Measurements from ENCODE around the gene MTG2. TPM values are rescaled to one million over a fixed set of nuclear protein-coding genes. Genes with fewer than 3 reads are reported as not detected.

MTG2 gene
- polyA plus RNA-seq, 1 donor from 2014 or later, result 36.1 TPM

GRCh38 chr20:62246872-62247652, 64.2 kb downstream of the MTG2 start:
- no peaks in the 10 kb centered on the region for H3F3A ChIP-seq (ENCODE audit: insufficient read depth, low read length, poor library complexity, severe bottlenecking)
- H3K79me2 ChIP-seq (replicated peaks; ENCODE audit: insufficient read depth, low read length), result peaks cover 50% of the 10 kb centered on the region
- H2AFZ ChIP-seq (ENCODE audit: low read depth, low read length), result no peak overlapping the region
- no peaks in the 10 kb centered on the region for H4K20me1 ChIP-seq (ENCODE audit: insufficient read depth)
- TF ChIP-seq SMC3 (conservative IDR thresholded peaks at IDR 0.05; ENCODE audit: poor library complexity), result no peak
- no peak for TF ChIP-seq MXI1 (conservative IDR thresholded peaks at IDR 0.05; ENCODE audit: poor library complexity, severe bottlenecking)
- TF ChIP-seq RAD21 (conservative IDR thresholded peaks at IDR 0.05), result no peak
- TF ChIP-seq CTCF (IDR thresholded peaks at IDR 0.05; ENCODE audit: poor library complexity, severe bottlenecking), result no peak
- TF ChIP-seq TAF1 (IDR thresholded peaks at IDR 0.05; ENCODE audit: low read depth), result no peak
- no peak for TF ChIP-seq EP300 (conservative IDR thresholded peaks at IDR 0.05; ENCODE audit: poor library complexity, severe bottlenecking)
- TF ChIP-seq REST (IDR thresholded peaks at IDR 0.05; ENCODE audit: borderline replicate concordance), result no peak
- TF ChIP-seq POLR2AphosphoS5 (IDR thresholded peaks at IDR 0.05), result no peak
- TF ChIP-seq EZH2 (IDR thresholded peaks at IDR 0.05; ENCODE audit: borderline replicate concordance, insufficient read depth, low read length, poor library complexity, severe bottlenecking), result no peak
- H3K36me3 ChIP-seq (ENCODE audit: insufficient read depth, low read length), result no peaks in the 10 kb centered on the region
- no peak overlapping the region for H3K4me2 ChIP-seq (ENCODE audit: low read length)
- H3K9me2 ChIP-seq (ENCODE audit: insufficient read depth, low read length), result no peaks in the 10 kb centered on the region
- H3K9ac ChIP-seq (ENCODE audit: low read length), result no peak overlapping the region
- no peaks in the 10 kb centered on the region for H3K27me3 ChIP-seq (ENCODE audit: insufficient read depth, low read depth, low read length)
- no peaks in the 10 kb centered on the region for H3K9me3 ChIP-seq (ENCODE audit: low read length)
- H3K4me3 ChIP-seq (ENCODE audit: low read length), result no peak overlapping the region
- no peak overlapping the region for H3K27ac ChIP-seq (ENCODE audit: low read length)

GRCh38 chr20:62248890-62249560, 66.2 kb downstream of the MTG2 start:
- no peak overlapping the region for H3K4me3 ChIP-seq (ENCODE audit: low read length)
- TF ChIP-seq TAF1 (IDR thresholded peaks at IDR 0.05; ENCODE audit: low read depth), result no peak
- TF ChIP-seq CTCF (IDR thresholded peaks at IDR 0.05; ENCODE audit: poor library complexity, severe bottlenecking), result no peak
- TF ChIP-seq REST (IDR thresholded peaks at IDR 0.05; ENCODE audit: borderline replicate concordance), result no peak
- no peak for TF ChIP-seq MXI1 (conservative IDR thresholded peaks at IDR 0.05; ENCODE audit: poor library complexity, severe bottlenecking)
- TF ChIP-seq POLR2AphosphoS5 (IDR thresholded peaks at IDR 0.05), result no peak
- TF ChIP-seq SMC3 (conservative IDR thresholded peaks at IDR 0.05; ENCODE audit: poor library complexity), result no peak
- no peak for TF ChIP-seq EZH2 (IDR thresholded peaks at IDR 0.05; ENCODE audit: borderline replicate concordance, insufficient read depth, low read length, poor library complexity, severe bottlenecking)
- no peak for TF ChIP-seq RAD21 (conservative IDR thresholded peaks at IDR 0.05)
- no peak for TF ChIP-seq EP300 (conservative IDR thresholded peaks at IDR 0.05; ENCODE audit: poor library complexity, severe bottlenecking)
- no peak overlapping the region for H3K9ac ChIP-seq (ENCODE audit: low read length)
- H3K79me2 ChIP-seq (replicated peaks; ENCODE audit: insufficient read depth, low read length), result peaks cover 36% of the 10 kb centered on the region
- no peaks in the 10 kb centered on the region for H3K9me2 ChIP-seq (ENCODE audit: insufficient read depth, low read length)
- H3K4me2 ChIP-seq (ENCODE audit: low read length), result no peak overlapping the region
- H3K9me3 ChIP-seq (ENCODE audit: low read length), result no peaks in the 10 kb centered on the region
- no peak overlapping the region for H2AFZ ChIP-seq (ENCODE audit: low read depth, low read length)
- H3K27me3 ChIP-seq (ENCODE audit: insufficient read depth, low read depth, low read length), result no peaks in the 10 kb centered on the region
- no peaks in the 10 kb centered on the region for H3K36me3 ChIP-seq (ENCODE audit: insufficient read depth, low read length)
- H4K20me1 ChIP-seq (ENCODE audit: insufficient read depth), result no peaks in the 10 kb centered on the region
- no peak overlapping the region for H3K27ac ChIP-seq (ENCODE audit: low read length)
- no peaks in the 10 kb centered on the region for H3F3A ChIP-seq (ENCODE audit: insufficient read depth, low read length, poor library complexity, severe bottlenecking)

Measured in neural cell (in vitro differentiated cells).